Heart right ventricle (tissue), 16 donors: ENCODE measurements around the gene ERBB4. TPM values are rescaled to one million over a fixed set of nuclear protein-coding genes. Genes with fewer than 3 reads are reported as not detected.

Experiments used
- ATAC-seq, 8 donors: fragments of 200-7000 bp; cut with Tn5 transposase; one replicate each; pipeline ENCODE4 v1.9.1; 2020; ENCODE audit warnings: mild to moderate bottlenecking in 8 of 8, moderate library complexity in 8 of 8, moderate number of reproducible peaks in 1 of 8
- DNase-seq, 2 donors: peaks; one replicate each; pipeline ENCODE4 v3.0.0-alpha.2; 2020
- H3K27ac ChIP-seq, 10 donors: fragments of 200-600 bp; sonication (generic) in 2 of 10; one replicate each; pipeline versions ENCODE4 v1.5.0 to v1.8.0; 2020 to 2022; ENCODE audit warnings: mild to moderate bottlenecking in 3 of 10
- H3K27me3 ChIP-seq, 7 donors: fragments of 200-600 bp; one replicate each; pipeline ENCODE4 v1.8.0; 2021 to 2022; ENCODE audit warnings: mild to moderate bottlenecking in 2 of 7
- H3K36me3 ChIP-seq, 9 donors: fragments of 200-600 bp; sonication (generic) in 1 of 9; one replicate each; pipeline versions ENCODE4 v1.5.0 to v1.8.0; 2020 to 2022; ENCODE audit warnings: mild to moderate bottlenecking in 2 of 9
- H3K4me1 ChIP-seq, 9 donors: fragments of 200-600 bp; sonication (generic) in 1 of 9; one replicate each; pipeline versions ENCODE4 v1.5.0 to v1.8.0; 2020 to 2022; ENCODE audit warnings: mild to moderate bottlenecking in 4 of 9
- H3K4me3 ChIP-seq, 10 donors: fragments of 200-600 bp; sonication (generic) in 2 of 10; one replicate each; pipeline versions ENCODE4 v1.5.0 to v1.8.0; 2020 to 2022; ENCODE audit warnings: mild to moderate bottlenecking in 7 of 10, moderate library complexity in 2 of 10
- H3K9me3 ChIP-seq, 11 donors: fragments of 200-600 bp in 10 of 11; sonication (generic) in 2 of 11; one replicate each; pipeline versions ENCODE4 v1.5.0 to v1.8.0; 2013 to 2022; ENCODE audit warnings: mild to moderate bottlenecking in 2 of 11, control low read depth in 1 of 11, moderate library complexity in 1 of 11
- CTCF ChIP-seq, 9 donors: fragments of 200-600 bp; sonication (generic) in 2 of 9; IDR thresholded peaks; one replicate each; pipeline versions ENCODE4 v1.5.0 to v1.8.0; 2021 to 2022; ENCODE audit warnings: antibody characterized with exemption in 9 of 9, mild to moderate bottlenecking in 5 of 9, moderate library complexity in 1 of 9
- WGBS, 2 donors: extraction: QIAGEN DNeasy Blood & Tissue Kit; methylation state at CpG; one replicate each; pipeline ENCODE4 v1.1.7; 2013; ENCODE audit warnings: inconsistent platforms in 1 of 2; 5-methylcytosine and 5-hydroxymethylcytosine counted together
- intact Hi-C, 10 donors: fragments of 100-400 bp; cut with DNase I; formaldehyde crosslinking; loops; one replicate each; pipeline versions ENCODE4 v1.11.1 to v1.14.2; 2022
- polyA plus RNA-seq, 2 donors: library from polyadenylated mRNA; stranded (reverse); fragments of 200-250 nt; gene quantifications; one replicate each; pipeline ENCODE4 v1.2.3, GENCODE V29; 2013
- total RNA-seq, 10 donors: library from RNA; stranded (reverse); fragmentation: NEBNext Ultra II Directional in 3 of 10; extraction: Animal tissue kit (Norgen Biotek cat#: 25700) in 3 of 10; gene quantifications; one replicate each; pipeline versions ENCODE4 v1.2.1 to v1.2.4, GENCODE V29; 2021 to 2023
- donor health status: Arrhythmogenic right ventricular cardiomyopathy.
- donor health status: ischemic (EF 13 %, LVEDD 7.1; RV severe dilation, severe dysfunction).
- donor health status: healthy with polysubstance abuse.
- donor health status: DM: no; HTN: yes; CAD: no.
- donor health status: DM: no; HTN: no; CAD: no.
- donor health status: ischemic (EF 25% LVEDD 6.9; RV normal size, moderate dysfunction).
- donor health status: ischemic (EF 25% LVEDD 5.7; RV mildly dilated, moderate dysfunction).
- donor health status: healthy.
- donor health status: DM: yes; HTN: yes; CAD: no.
- donor health status: Ischemic cardiomyopathy.
- donor health status: ischemic (EF 35%, LVEDD 5.7; RV mildly dilated, moderate dysfunction).
- donor health status: nonischemic (EF 11% LVEDD 7.7; RV severe dilation, severe dysfunction).
- donor health status: DM: yes; HTN: yes; CAD: no.
- donor health status: PGD.
- donor health status: ischemic (EF 29% LVEDD 5.4; RV normal size, mild dysfunction).
- donor health status: nonischemic (EF 23%, LVEDD 6.1; RV moderate dilation, normal function).

Gene ERBB4
- total and polyA plus RNA-seq, 12 donors = 1.2 to 24.6 (median 16.1) TPM

DNA sequence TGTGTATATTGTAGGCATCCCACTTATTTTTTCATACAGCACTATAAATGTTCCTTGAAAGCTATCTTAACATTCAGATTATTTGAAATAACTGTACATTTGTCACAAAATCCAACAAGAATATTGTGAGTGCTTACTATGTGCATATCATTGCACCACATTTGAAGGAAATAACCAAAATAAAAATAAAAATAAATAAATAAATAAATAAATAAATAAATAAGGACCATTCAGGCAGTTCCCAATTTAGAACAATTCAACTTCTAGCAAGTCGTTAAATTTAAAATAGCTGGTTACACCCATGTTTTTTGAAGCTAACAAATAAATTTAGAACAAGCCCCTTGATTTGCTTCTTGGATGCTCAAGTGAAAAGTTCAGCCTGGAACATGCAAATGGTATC lies 548.3 kb downstream of the ERBB4 start:
- intact Hi-C loops = loop anchor here in 1 of 10 donors (10.0 kb wide), 1 partner anchor 564 kb away; no protein-coding TSS in a partner anchor
- Histone ChIP-seq H3K27ac (no peak overlapping the region), H3K36me3 (no peaks in the 10 kb centered on the region), H3K9me3 (no peaks in the 10 kb centered on the region), H3K4me3 (no peak overlapping the region), H3K27me3 (no peaks in the 10 kb centered on the region), H3K4me1 (peaks cover 0 to 7% (median 0%) of the 10 kb centered on the region in 9 donors)
- no peak for TF ChIP-seq CTCF (IDR thresholded peaks at IDR 0.05)
- ATAC-seq (no peak), DNase-seq (no peak)
- WGBS, 2 donors = 72 to 80% methylated on average over 1 of the region's 1 CpG

DNA sequence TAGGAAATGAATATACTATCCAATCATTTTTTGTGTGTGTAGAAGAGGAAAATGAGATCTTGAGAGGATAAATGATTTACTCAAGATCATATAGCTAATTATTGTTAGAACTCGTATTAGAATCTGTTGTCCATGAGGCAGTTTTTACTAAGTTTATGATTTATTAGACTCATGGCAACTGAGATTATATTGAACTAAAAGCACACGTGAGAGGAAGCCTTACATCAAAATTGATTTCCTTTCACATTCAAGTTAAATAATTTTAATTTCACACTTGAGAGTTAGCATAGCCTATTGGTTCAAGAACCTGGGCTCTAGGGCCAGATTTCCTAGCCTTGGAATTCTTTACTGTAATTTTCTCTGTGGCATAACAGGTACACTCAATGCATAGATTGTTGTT lies 552.3 kb downstream of the ERBB4 start:
- ATAC-seq (no peak), DNase-seq (no peak)
- no peaks in the 10 kb centered on the region for H3K9me3 ChIP-seq
- intact Hi-C loops = no loop called here
- no peaks in the 10 kb centered on the region for H3K36me3 ChIP-seq
- WGBS, 2 donors = 69 to 89% methylated on average over 2 of the region's 2 CpGs
- no peaks in the 10 kb centered on the region for H3K27me3 ChIP-seq
- no peak overlapping the region for H3K4me3 ChIP-seq
- TF ChIP-seq CTCF (IDR thresholded peaks at IDR 0.05) = no peak
- no peak overlapping the region for H3K27ac ChIP-seq
- H3K4me1 ChIP-seq = peaks cover 0 to 10% (median 0%) of the 10 kb centered on the region in 9 donors

DNA sequence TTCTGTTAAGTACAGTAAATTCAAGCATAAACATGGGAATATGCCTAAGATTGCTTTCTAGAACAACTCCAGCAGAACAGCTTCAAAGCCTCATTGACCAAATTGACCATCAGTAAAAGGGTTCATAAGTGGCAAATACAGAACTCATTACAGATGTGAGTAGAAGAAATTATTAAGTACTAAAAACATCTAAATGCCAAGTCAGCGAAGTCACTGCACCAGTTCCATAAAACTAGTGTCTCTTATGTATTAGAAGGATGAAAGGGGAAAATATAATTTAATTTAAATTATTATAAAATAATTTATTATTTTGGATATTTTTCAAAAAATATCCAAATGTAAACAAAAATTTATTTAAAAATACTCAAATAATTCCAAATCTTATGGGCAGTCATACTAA lies 553.2 kb downstream of the ERBB4 start:
- no peak for DNase-seq
- Histone ChIP-seq H3K4me1 (peaks cover 0 to 10% (median 0%) of the 10 kb centered on the region in 9 donors), H3K4me3 (no peak overlapping the region), H3K36me3 (no peaks in the 10 kb centered on the region), H3K9me3 (no peaks in the 10 kb centered on the region), H3K27me3 (no peaks in the 10 kb centered on the region), H3K27ac (no peak overlapping the region)
- intact Hi-C loops = no loop called here
- TF ChIP-seq CTCF (IDR thresholded peaks at IDR 0.05) = no peak
- ATAC-seq = no peak
- WGBS, 2 donors = 82 to 85% methylated on average over 1 of the region's 1 CpG

GRCh38 chr2:211982162-211982561 lies 556.4 kb downstream of the ERBB4 start:
- 50 to 54% methylated on average over 2 of the region's 2 CpGs for WGBS, 2 donors
- no peak for DNase-seq
- Histone ChIP-seq H3K36me3 (no peaks in the 10 kb centered on the region), H3K4me1 (peaks cover 0 to 8% (median 0%) of the 10 kb centered on the region in 9 donors), H3K4me3 (no peak overlapping the region), H3K9me3 (no peaks in the 10 kb centered on the region), H3K27me3 (no peaks in the 10 kb centered on the region), H3K27ac (no peak overlapping the region)
- intact Hi-C loops = no loop called here
- no peak for TF ChIP-seq CTCF (IDR thresholded peaks at IDR 0.05)
- ATAC-seq = no peak
